GM21825 (cell line): ENCODE results near the gene GPR107.
"Not testable (repeated sequence)": the region's sequence is repeated elsewhere in the genome, so short reads cannot be mapped to it uniquely, and the experiment has no call there.

Source experiments
- ATAC-seq: cut with Tn5 transposase; IDR thresholded peaks from one replicate; pipeline ENCODE4 v1.9.1; 2021; ENCODE audit warnings: mild to moderate bottlenecking, moderate library complexity; ENCODE audit not compliant: unreplicated experiment

GPR107 gene

GRCh38 chr9:130053504-130054324 lies at the start of gene GPR107:
Gene GPR107 (plus strand): TSS chr9:130053906. CDS start chr9:130053933, 27 bp downstream.
- ATAC-seq, result peak; percentile 80

DNA sequence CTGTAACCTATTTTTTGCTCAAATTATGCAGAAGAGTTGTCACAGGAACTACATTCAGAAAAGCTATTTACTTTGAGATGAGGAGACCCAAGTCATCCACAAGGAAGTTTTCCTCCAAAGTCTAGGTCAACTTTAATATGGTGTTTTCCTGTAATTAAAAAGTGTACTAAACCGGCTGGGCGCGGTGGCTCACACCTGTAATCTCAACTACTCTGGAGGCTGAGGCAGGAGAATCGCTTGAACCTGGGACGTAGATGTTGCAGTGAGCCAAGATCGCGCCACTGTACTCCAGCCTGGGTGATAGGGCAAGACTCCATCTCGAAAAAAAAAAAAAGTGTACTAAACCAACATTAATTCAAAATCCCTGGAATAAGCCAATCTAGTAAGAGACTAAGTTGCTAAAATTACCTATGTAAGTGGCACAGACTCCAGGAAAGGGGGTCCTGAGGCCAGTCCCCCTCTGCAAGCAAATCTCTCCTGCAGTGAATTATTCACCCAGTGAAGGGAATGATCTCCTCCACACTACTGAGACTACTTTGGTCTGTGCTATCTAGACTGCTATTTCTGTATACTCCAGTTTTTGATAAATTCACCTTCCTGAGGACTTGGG lies 49.7 kb upstream of the GPR107 start:
- no peak for ATAC-seq

- ATAC-seq, result not testable (repeated sequence)
Measured at GRCh38 chr9:130006952-130007351, 46.8 kb upstream of the GPR107 start.

- no peak for ATAC-seq
Measured at GRCh38 chr9:130008538-130008937, 45.2 kb upstream of the GPR107 start.

GRCh38 chr9:130009546-130009945 lies 44.2 kb upstream of the GPR107 start:
- not testable (repeated sequence) for ATAC-seq

- ATAC-seq, result peak; percentile 48
Measured at GRCh38 chr9:130010151-130010988, 43.3 kb upstream of the GPR107 start.

DNA sequence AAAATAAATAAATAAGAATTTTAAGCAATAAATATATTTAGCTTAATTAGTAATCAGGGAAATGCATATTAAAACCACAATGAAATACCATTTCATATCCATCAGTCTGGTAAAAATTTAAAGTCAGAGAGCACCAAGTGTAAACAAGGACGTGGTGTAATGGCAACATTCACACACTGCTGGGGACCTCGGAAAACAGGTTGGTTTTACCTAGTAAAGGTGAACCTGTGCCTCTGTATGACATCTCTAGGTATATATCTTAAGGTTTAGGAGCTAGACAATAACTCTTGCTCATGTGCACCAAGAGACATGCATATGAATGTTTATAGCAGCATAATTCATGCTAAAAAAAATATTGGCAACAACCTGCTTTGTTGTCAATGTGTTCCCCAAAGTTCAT lies 40.4 kb upstream of the GPR107 start:
- ATAC-seq, result no peak

GRCh38 chr9:130015353-130016019 lies 38.2 kb upstream of the GPR107 start:
- no peak for ATAC-seq

DNA sequence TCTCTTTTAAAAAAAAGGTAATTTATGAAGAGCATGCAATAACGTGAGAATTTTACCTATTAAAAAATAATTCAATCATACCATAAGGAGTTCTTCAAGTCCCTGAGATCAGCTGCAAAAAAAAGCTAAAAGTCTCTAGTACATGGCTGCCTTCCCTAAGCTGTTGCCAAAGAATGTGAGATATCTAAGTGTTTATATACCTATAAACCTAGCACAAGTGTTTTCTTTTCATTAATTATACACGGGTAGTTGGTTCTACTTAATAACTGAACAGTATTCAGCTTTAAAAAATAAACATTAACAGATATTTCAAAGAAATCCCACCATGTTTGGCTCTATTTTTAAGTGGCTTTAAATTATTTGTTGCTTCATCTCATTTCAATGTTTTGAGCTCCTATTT lies 36.6 kb upstream of the GPR107 start:
- no peak for ATAC-seq

DNA sequence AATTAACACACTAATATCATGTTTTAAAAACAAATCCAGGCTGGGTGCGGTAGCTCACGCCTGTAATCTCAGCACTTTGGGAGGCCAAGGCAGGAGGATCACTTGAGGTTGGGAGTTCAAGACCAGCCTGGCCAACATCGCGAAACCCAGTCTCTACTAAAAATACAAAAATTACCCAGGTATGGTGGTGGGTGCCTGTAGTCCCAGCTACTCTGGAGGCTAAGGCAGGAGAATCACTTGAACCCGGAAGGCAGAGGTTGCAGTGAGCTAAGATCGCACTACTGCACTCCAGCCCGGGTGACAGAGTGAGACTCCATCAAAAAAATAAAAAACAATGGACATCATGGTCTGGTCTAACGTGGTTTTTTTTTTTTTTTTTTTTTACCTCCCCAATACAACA lies 36.2 kb upstream of the GPR107 start:
- ATAC-seq, result not testable (repeated sequence)

GRCh38 chr9:130018265-130018664 lies 35.4 kb upstream of the GPR107 start:
- ATAC-seq, result no peak

DNA sequence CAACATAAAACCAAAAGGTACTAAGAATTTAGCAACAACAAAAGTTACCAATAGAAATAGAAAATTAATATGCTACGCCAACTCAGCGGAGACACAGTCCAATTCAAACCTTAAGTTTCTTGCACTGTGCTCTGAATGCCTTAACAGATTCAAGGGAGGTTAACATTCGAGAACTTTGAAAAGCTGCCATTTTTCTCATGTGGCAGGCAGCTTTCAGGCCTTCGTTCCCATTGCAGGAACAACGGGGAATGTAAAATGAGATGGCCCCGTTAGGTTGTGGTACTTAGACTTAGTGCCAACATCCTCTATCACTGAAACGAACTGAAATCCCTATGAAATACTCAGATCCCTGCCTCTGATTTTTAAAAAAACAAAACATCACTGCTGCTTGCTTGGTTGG lies 33.1 kb upstream of the GPR107 start:
- ATAC-seq, result no peak

- no peak for ATAC-seq
Measured at GRCh38 chr9:130021123-130021522, 32.6 kb upstream of the GPR107 start.

DNA sequence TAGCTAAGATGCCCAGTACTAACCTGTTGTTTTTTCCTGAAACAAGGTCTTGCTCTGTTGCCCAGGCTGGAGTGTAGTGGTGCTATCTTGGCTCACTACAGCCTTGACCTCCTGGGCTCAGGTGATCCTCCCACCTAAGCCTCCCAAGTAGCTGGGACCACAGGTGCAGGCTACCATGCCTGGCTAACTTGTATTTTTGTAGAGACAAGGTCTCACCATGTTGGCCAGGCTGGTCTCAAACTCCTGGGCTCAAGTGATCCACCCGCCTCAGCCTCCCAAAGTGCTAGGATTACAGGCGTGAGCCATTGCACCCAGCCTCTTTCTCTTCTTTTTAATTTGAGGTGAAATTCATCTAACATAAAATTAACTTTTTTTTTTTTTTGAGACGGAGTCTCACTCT lies 31.9 kb upstream of the GPR107 start:
- ATAC-seq, result not testable (repeated sequence)

DNA sequence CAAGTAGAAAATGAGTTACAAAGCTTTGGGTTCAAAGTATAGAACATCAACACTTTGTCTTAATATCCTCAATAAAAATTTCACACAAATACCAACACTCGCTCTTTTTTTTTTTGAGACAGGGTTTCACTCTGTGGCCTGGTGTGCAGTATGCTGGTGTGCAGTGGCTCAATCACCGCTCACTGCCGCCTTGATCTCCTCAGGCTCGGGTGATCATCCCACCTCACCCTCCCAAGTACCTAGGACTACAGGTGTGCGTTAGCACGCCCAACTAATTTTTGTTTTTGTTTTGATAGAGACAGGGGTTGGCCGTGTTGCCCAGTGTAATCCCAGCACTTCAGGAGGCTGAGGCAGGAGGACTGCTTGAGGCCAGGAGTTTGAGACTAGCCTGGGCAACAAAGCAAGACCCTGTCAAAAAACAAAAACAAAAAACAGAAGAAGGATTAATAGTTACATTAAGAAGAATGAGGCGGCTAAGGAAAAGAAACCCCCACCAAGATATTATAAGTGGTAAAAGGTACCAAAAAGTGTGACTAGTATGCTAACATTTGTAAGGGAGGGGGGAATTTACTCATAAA lies 31.1 kb upstream of the GPR107 start:
- no peak for ATAC-seq

GRCh38 chr9:130023144-130023787 lies 30.4 kb upstream of the GPR107 start:
- peak; percentile 47 for ATAC-seq

- ATAC-seq, result no peak
Measured at GRCh38 chr9:130023994-130024596, 29.6 kb upstream of the GPR107 start.

- ATAC-seq, result no peak
Measured at GRCh38 chr9:130024597-130024994, 29.1 kb upstream of the GPR107 start.

GRCh38 chr9:130026583-130027340 lies 26.9 kb upstream of the GPR107 start:
- no peak for ATAC-seq
